Neural progenitor cell (in vitro differentiated cells): ENCODE measurements around the gene DRAP1.
A peak's percentile ranks its signal among the peaks of the same experiment; 100 is the strongest.

Experiments used
- CTCF ChIP-seq: fragments of 200-600 bp; sonication (generic); IDR thresholded peaks from 2 replicates; pipeline ENCODE4 v1.5.1; 2017; ENCODE audit warnings: antibody characterized with exemption, mild to moderate bottlenecking
- EZH2 ChIP-seq: fragments of 200-600 bp; sonication (generic); IDR thresholded peaks from 2 replicates; pipeline ENCODE4 v1.6.1; 2017; ENCODE audit warnings: antibody characterized with exemption, mild to moderate bottlenecking, moderate library complexity
- EZH2phosphoT487 ChIP-seq: fragments of 200-600 bp; sonication (generic); IDR thresholded peaks from 2 replicates; pipeline ENCODE4 v1.6.1; 2017; ENCODE audit warnings: antibody characterized with exemption

- TF ChIP-seq CTCF (peak; percentile 41), EZH2 (no peak), EZH2phosphoT487 (no peak)
Measured at GRCh38 chr11:65932558-65932919, 13.3 kb downstream of the DRAP1 start.
